Astrocyte (in vitro differentiated cells and primary cell): ENCODE data around the gene CREB1. TPM values are rescaled to one million over a fixed set of nuclear protein-coding genes. Genes with fewer than 3 reads are reported as not detected.

Experiments
- DNase-seq: peaks from one replicate; pipeline ENCODE4 v3.0.0-alpha.2; 2010; ENCODE audit warnings: low read depth
- FAIRE-seq: peaks from 2 replicates; lab custom pipeline; 2011; peaks lifted over from hg19 to GRCh38; lab: Jason Lieb, UNC
- H2AFZ ChIP-seq: 2 replicates; pipeline ENCODE4 v1.6.0; 2012; ENCODE audit warnings: low read depth, low read length, inconsistent platforms
- H3K27ac ChIP-seq: 2 replicates; pipeline ENCODE4 v1.5.1; 2011; ENCODE audit warnings: low read depth, low read length, inconsistent platforms
- H3K27me3 ChIP-seq: 2 replicates; pipeline ENCODE4 v1.6.0; 2011; ENCODE audit warnings: low read length, inconsistent platforms; ENCODE audit not compliant: insufficient read depth
- H3K36me3 ChIP-seq: 2 replicates; pipeline ENCODE4 v1.5.1; 2011; ENCODE audit warnings: low read length, inconsistent platforms; ENCODE audit not compliant: insufficient read depth
- H3K4me1 ChIP-seq: 2 replicates; pipeline ENCODE4 v1.5.1; 2011; ENCODE audit warnings: low read length, inconsistent platforms; ENCODE audit not compliant: insufficient read depth
- H3K4me2 ChIP-seq: 2 replicates; pipeline ENCODE4 v1.6.0; 2012; ENCODE audit warnings: low read length, inconsistent platforms
- H3K4me3 ChIP-seq: 2 replicates; pipeline ENCODE4 v1.5.1; 2011; ENCODE audit warnings: low read depth, mild to moderate bottlenecking, low read length, inconsistent platforms; ENCODE audit not compliant: insufficient read depth
- H3K79me2 ChIP-seq: 2 replicates; pipeline ENCODE4 v1.6.0; 2012; ENCODE audit warnings: mild to moderate bottlenecking, low read length, inconsistent platforms; ENCODE audit not compliant: insufficient read depth
- H3K9ac ChIP-seq: 2 replicates; pipeline ENCODE4 v1.6.0; 2012; ENCODE audit warnings: mild to moderate bottlenecking, low read length, inconsistent platforms
- H3K9me3 ChIP-seq: 2 replicates; pipeline ENCODE4 v1.5.1; 2012; ENCODE audit warnings: low read depth, mild to moderate bottlenecking, low read length, inconsistent platforms; ENCODE audit not compliant: insufficient read depth
- H4K20me1 ChIP-seq: 2 replicates; pipeline ENCODE4 v1.6.0; 2012; ENCODE audit warnings: low read length, inconsistent platforms; ENCODE audit not compliant: insufficient read depth
- H3K27ac Mint-ChIP-seq: one replicate; pipeline ENCODE4 v1.8.0; 2021; ENCODE audit warnings: mild to moderate bottlenecking, mixed read lengths; ENCODE audit not compliant: unreplicated experiment
- H3K27me3 Mint-ChIP-seq: one replicate; pipeline ENCODE4 v1.8.0; 2021; ENCODE audit warnings: low read depth, mixed read lengths; ENCODE audit not compliant: unreplicated experiment
- H3K36me3 Mint-ChIP-seq: one replicate; pipeline ENCODE4 v1.8.0; 2021; ENCODE audit warnings: low read depth, mixed read lengths; ENCODE audit not compliant: unreplicated experiment
- H3K4me1 Mint-ChIP-seq: one replicate; pipeline ENCODE4 v1.8.0; 2021; ENCODE audit warnings: low read depth, mixed read lengths; ENCODE audit not compliant: unreplicated experiment
- H3K4me3 Mint-ChIP-seq: one replicate; pipeline ENCODE4 v1.8.0; 2021; ENCODE audit warnings: mild to moderate bottlenecking, moderate library complexity, mixed read lengths; ENCODE audit not compliant: unreplicated experiment
- H3K9me3 Mint-ChIP-seq: one replicate; pipeline ENCODE4 v1.8.0; 2021; ENCODE audit warnings: mild to moderate bottlenecking, mixed read lengths; ENCODE audit not compliant: unreplicated experiment
- CTCF ChIP-seq: IDR thresholded peaks from 2 replicates; pipeline ENCODE4 v1.5.1; 2011; ENCODE audit warnings: low read depth, mild to moderate bottlenecking, inconsistent platforms, low read length, moderate library complexity; ENCODE audit not compliant: insufficient read depth
- EZH2 ChIP-seq: IDR thresholded peaks from 2 replicates; pipeline ENCODE4 v1.6.1; 2012; ENCODE audit warnings: mild to moderate bottlenecking, low read length, inconsistent platforms; ENCODE audit not compliant: insufficient read depth
- total RNA-seq: library from RNA; stranded (reverse); gene quantifications from 2 replicates; pipeline ENCODE4 v1.2.1, GENCODE V29; 2021

Gene CREB1
- total RNA-seq, 1 donor from 2014 or later: 63.3 TPM

- no peak overlapping the region for H3K9ac ChIP-seq
- no peak overlapping the region for H3K4me3 Mint-ChIP-seq
- H3K4me3 ChIP-seq: no peak overlapping the region
- H3K36me3 ChIP-seq: peaks cover 24% of the 10 kb centered on the region
- H3K79me2 ChIP-seq: no peaks in the 10 kb centered on the region
- no peaks in the 10 kb centered on the region for H3K27me3 Mint-ChIP-seq
- peaks cover 11% of the 10 kb centered on the region for H3K4me1 Mint-ChIP-seq
- no peak for TF ChIP-seq EZH2
- TF ChIP-seq CTCF: no peak
- H3K36me3 Mint-ChIP-seq: peaks cover 4% of the 10 kb centered on the region
- H3K27ac ChIP-seq: no peak overlapping the region
- H3K27me3 ChIP-seq: no peaks in the 10 kb centered on the region
- no peak overlapping the region for H3K4me2 ChIP-seq
- no peak overlapping the region for H2AFZ ChIP-seq
- FAIRE-seq: peak; percentile 52
- no peaks in the 10 kb centered on the region for H3K9me3 ChIP-seq
- H3K9me3 Mint-ChIP-seq: no peaks in the 10 kb centered on the region
- DNase-seq: no peak
- peaks cover 4% of the 10 kb centered on the region for H4K20me1 ChIP-seq
- H3K4me1 ChIP-seq: peaks cover 9% of the 10 kb centered on the region
- peak overlapping the region; percentile 30 for H3K27ac Mint-ChIP-seq
These were observed 36.2 kb downstream of the CREB1 start for GRCh38 chr2:207565736-207566500.

GRCh38 chr2:207567671-207568070 lies 37.9 kb downstream of the CREB1 start:
- H3K4me3 ChIP-seq: no peak overlapping the region
- no peak for DNase-seq
- H3K9me3 Mint-ChIP-seq: no peaks in the 10 kb centered on the region
- FAIRE-seq: no peak
- H3K27me3 ChIP-seq: no peaks in the 10 kb centered on the region
- no peak overlapping the region for H3K27ac Mint-ChIP-seq
- H3K36me3 ChIP-seq: peaks cover 27% of the 10 kb centered on the region
- no peak overlapping the region for H2AFZ ChIP-seq
- H3K9ac ChIP-seq: no peak overlapping the region
- no peak overlapping the region for H3K27ac ChIP-seq
- H3K4me2 ChIP-seq: no peak overlapping the region
- H3K9me3 ChIP-seq: no peaks in the 10 kb centered on the region
- H3K4me3 Mint-ChIP-seq: no peak overlapping the region
- H3K4me1 ChIP-seq: no peaks in the 10 kb centered on the region
- H3K27me3 Mint-ChIP-seq: no peaks in the 10 kb centered on the region
- no peaks in the 10 kb centered on the region for H3K79me2 ChIP-seq
- H4K20me1 ChIP-seq: peaks cover 4% of the 10 kb centered on the region
- TF ChIP-seq CTCF (no peak), EZH2 (no peak)
- no peaks in the 10 kb centered on the region for H3K4me1 Mint-ChIP-seq
- peaks cover 4% of the 10 kb centered on the region for H3K36me3 Mint-ChIP-seq

GRCh38 chr2:207571370-207571769 lies 41.6 kb downstream of the CREB1 start:
- TF ChIP-seq EZH2: no peak
- no peak for TF ChIP-seq CTCF
- Histone ChIP-seq H2AFZ (no peak overlapping the region), H3K79me2 (no peaks in the 10 kb centered on the region), H3K4me1 (no peaks in the 10 kb centered on the region), H3K36me3 (peaks cover 36% of the 10 kb centered on the region), H3K4me2 (no peak overlapping the region), H4K20me1 (no peaks in the 10 kb centered on the region), H3K4me3 (no peak overlapping the region), H3K9ac (no peak overlapping the region), H3K27me3 (no peaks in the 10 kb centered on the region), H3K27ac (no peak overlapping the region), H3K9me3 (no peaks in the 10 kb centered on the region)
- Mint-ChIP-seq H3K27me3 (no peaks in the 10 kb centered on the region), H3K4me1 (no peaks in the 10 kb centered on the region), H3K4me3 (no peak overlapping the region), H3K27ac (no peak overlapping the region), H3K36me3 (peaks cover 6% of the 10 kb centered on the region), H3K9me3 (no peaks in the 10 kb centered on the region)
- FAIRE-seq (peak; percentile 9), DNase-seq (no peak)
